GM18867 (cell line): ENCODE data around the gene TRIM45.
A peak's percentile ranks its signal among the peaks of the same experiment; 100 is the strongest.
"Not testable (repeated sequence)": the region's sequence is repeated elsewhere in the genome, so short reads cannot be mapped to it uniquely, and the experiment has no call there.

Experiments used
- ATAC-seq: cut with Tn5 transposase; IDR thresholded peaks from one replicate; pipeline ENCODE4 v1.9.1; 2021; ENCODE audit warnings: mild to moderate bottlenecking, moderate library complexity; ENCODE audit not compliant: unreplicated experiment

TRIM45 gene

DNA sequence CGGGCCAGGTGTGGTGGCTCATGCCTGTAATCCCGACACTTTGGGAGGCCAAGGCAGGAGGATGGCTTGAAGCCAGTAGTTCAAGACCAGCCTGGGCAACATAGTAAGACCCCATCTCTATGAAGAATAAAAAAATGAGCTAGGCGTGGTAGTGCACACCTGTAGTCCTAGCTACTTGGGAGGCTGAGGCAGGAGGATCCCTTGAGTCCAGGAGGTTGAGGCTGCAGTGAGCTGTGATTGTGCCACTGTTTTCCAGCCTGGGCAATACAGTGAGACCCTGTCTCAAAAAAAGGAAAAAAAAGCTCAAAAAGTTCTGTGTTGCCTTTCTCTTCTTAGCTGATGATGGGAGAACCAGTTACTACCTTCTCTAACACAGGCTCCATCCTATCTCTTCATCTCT lies 19.7 kb downstream of the TRIM45 start:
- ATAC-seq, result not testable (repeated sequence)

DNA sequence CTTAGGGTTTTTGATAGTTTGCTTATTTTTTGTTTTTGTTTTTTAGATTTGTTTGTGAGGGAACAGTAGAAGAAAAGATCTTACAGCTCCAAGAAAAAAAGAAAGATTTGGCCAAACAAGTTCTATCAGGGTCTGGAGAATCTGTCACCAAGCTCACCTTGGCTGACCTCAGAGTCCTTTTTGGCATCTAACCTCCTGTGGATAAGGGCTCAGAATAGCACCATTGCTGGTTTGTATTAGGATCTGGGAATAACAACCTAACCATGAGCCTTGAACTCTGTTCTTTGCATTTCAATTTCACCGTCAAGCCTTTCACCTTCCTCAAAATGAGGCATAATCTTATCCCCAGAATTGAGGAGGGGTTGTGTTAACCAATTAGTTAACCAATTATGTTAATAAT lies 20.2 kb downstream of the TRIM45 start:
- ATAC-seq, result no peak

DNA sequence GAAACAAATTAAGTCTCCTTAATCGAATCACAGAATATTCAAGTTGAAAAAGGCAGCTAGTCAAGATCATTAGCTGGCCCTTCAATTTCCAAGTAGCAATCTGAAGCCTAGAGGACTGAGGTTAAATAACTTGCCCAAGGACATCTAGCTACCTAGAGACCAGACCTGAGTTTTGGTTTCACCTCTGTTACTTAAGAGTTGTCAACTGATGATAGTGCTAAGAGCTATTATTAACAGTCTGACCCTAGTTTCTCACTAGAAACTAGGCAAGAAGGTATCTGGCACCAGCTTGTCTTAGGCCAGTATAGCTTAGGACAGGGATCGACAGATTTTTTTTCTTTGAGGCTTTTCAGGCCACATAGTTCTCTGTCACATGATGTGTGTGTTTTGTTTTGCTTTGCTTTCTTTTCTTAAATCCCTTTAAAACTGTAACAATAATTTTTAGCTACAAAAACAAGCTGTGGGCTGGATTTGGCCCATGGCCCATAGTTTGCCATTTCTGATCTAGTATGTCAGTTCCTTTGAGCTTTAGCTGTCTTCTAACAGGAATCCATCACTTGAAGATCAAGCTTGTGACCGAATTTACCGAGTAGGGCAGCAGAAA lies 23.2 kb downstream of the TRIM45 start:
- peak; percentile 76 for ATAC-seq

GRCh38 chr1:117097443-117097842 lies 24.1 kb downstream of the TRIM45 start:
- no peak for ATAC-seq

DNA sequence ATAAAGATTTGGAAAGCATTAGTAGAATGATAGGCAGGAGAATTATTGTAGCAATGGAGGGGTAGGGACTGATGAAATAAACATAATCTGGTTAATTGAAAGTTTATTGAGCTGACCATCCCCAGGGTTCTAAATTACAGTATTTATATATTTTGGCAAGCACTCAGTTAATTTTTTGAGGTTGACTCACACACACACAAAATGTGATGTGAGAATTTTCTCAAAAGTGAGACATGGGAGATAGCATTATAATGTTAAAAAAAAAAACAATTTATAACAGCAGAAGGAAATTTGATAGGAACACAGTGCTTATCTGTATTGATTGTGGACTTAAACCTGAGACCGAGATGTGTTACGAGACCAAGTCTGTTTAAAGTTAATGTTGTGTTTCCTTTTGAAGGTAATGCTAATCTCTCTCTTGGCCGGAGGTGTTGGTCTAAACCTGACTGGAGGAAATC lies 24.6 kb downstream of the TRIM45 start:
- no peak for ATAC-seq

GRCh38 chr1:117094841-117095604 lies 26.5 kb downstream of the TRIM45 start:
- ATAC-seq, result no peak

DNA sequence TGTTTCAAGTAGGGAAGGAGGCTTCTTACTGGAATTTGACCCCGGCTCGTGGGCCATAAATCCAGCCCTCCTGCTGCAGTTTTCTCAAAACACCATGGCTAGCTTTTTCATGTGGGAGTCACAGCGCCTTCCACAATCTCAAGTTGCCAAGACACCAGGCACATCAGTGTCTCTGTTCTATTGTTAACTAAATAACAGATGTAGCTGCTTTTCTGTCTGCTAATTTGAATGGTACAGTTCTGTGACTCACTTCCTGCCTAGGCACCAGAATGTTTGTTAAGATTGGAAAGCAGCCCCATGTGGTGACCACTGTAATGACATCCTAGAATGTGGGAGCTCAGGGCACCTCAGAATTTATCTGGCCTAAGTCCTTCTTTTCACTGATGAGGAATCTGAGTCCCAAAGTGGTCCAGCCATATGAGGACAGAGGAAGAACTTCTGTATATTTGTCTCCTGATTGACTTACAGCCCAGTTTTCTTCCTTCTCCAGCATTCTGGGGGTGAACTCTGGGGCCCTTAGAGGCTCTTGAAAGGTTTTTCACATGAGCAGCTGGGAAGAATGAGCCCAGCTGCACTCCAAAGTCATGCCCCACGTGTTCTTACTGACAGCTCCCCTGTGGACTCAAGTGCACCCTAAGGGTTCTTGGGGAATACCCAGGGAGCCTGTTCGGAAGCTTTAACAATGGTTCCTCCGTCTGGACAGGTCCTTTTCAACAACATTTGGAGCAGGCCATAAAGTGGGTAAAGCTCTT lies 27.5 kb downstream of the TRIM45 start:
- ATAC-seq, result peak; percentile 75

- no peak for ATAC-seq
These were observed 28.4 kb downstream of the TRIM45 start for GRCh38 chr1:117093091-117093534.

DNA sequence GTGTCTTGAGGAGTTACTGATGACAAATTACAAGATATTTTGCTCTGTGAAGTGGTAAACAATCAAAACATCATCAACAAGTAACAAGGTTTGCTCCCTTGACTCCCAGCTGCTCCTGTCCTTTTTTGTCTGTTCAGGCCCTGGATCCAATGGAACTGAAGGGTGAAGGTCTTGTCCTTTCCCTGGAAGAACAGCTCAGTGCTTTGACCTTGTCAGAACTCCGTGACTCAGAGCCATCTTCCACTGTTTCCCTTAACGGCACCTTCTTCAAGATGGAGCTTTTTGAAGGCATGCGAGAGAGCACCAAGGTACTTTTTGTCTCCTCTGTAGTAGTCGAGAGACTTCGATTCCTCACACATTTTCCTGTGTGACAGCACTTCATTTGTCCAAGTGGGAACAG lies 29.0 kb downstream of the TRIM45 start:
- no peak for ATAC-seq

- no peak for ATAC-seq
These were observed 31.6 kb downstream of the TRIM45 start for GRCh38 chr1:117089996-117090395.

DNA sequence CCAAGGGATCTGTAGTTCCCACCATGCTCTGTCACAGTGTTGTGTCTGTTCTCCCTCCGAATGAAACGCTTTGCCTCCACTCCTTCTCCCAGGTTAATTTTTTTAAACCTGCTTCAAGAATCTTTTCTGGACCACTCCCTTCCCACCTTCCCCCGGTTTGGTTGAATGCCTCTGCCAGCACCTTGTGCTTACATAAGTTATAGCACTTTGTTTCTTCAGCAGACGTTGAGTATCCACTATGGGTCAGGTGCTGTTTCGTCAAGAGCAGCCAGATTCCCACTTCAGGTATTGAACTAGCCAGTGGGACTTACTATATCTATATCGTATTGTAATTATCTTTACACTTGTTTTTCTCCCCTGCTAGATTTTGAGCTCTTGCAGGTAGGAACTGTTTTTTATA lies 33.9 kb downstream of the TRIM45 start:
- no peak for ATAC-seq

- no peak for ATAC-seq
These were observed 37.3 kb downstream of the TRIM45 start for GRCh38 chr1:117084231-117084630.

GRCh38 chr1:117079737-117080136 lies 41.8 kb downstream of the TRIM45 start:
- no peak for ATAC-seq

DNA sequence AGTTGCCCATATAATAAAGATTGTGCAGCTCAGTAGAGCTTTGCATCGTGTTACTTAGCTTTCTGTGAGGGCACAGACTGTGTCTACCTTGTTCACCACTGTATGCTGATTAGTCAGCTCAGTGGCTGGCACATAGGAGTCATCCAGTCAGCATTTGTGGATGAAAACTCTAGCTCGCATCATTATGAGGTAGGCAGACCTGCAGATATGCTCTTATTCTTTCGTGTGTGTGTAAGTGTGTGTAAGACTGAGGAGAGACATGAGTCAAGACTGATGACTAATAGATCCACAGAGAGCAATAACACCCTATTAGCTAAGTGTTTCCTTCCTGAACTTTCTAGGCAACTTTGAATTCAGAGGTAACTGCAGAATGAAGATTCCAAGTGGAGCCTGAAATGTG lies 44.3 kb downstream of the TRIM45 start:
- ATAC-seq, result no peak

- no peak for ATAC-seq
These were observed 44.9 kb downstream of the TRIM45 start for GRCh38 chr1:117076648-117077047.

DNA sequence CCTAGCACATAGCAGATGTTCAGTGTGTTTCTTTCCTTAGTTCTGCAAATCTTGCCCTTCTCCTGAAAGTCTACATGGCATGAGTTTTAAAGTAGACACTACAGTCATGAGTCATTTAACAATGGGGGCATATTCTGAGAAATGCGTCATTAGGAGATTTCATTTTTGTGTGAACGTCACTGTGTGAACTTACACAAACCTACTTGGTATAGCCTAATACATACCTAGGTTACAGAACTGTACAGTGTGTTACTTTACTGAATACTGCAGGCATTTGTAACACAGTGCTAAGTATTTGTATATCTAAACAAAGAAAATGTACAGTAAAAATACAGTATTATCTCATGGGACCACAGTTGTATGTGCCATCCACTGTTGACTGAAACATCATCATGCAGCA lies 51.4 kb downstream of the TRIM45 start:
- ATAC-seq, result no peak

DNA sequence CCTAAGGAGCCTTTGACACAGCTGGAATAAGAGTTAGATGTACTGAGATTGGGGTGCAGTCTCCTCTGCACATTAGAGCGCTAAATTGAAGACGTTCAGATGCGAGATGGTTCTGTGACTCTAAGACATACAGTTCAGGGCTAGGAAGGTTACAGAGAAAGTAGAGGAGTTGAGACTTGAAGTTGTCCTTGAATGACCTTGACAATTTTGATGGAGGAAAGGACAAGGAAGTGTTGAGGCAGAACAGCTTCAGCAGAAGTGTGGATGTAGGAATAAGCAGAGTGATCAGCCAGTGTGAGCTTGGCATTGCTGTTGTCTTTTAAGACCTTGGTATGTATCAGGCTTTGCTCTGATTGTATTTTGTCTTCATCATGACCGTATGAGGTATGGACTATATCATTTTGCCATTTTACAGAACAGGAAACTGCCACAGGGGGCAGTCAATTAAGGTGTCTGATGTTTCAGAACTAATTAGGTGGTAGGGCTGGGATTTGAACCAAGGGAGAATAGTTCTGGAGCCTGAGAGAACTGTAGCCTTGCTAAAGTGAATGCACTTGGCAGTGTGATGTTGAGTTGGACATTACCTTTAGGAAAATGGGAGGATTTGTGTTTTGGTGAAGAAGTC lies 52.2 kb downstream of the TRIM45 start:
- ATAC-seq, result no peak

GRCh38 chr1:117068580-117068979 lies 53.0 kb downstream of the TRIM45 start:
- no peak for ATAC-seq

DNA sequence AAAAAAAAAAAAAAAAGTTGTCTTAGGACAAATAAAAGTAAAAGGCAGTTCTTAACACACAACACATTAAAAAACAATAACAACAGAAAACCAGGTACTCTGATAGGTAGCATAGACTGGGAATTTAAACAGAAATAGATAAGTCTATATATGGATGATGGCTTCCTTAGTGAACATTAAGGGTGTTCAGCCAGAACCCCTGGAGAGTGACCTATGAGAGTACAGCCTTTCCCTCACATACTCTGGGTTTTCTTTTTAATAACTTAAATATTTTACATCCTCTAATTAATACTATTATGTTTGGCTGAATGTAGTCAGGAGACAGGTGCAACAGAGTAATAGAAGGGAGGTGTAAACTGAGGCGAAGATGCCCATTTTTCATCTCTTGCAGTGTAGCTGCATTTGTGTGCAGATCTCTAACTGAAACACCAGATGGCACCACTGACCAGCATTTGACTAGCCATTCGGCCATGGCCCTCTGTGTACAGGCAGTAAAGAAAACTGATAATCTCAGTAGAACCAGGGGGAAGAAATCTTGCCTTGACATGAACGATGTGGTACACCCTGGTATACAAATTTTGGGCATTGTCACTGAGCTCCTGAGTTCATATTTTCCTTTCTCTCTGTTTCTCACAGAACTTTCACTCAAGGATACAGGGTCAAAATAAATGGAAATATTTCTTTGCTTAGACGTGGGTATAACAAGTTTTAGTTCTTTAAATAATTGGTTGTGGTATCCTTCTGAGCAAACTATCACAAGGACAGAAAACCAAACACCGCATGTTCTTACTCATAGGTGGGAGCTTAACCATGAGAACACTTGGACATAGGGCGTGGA lies 53.8 kb downstream of the TRIM45 start:
- peak; percentile 63 for ATAC-seq

DNA sequence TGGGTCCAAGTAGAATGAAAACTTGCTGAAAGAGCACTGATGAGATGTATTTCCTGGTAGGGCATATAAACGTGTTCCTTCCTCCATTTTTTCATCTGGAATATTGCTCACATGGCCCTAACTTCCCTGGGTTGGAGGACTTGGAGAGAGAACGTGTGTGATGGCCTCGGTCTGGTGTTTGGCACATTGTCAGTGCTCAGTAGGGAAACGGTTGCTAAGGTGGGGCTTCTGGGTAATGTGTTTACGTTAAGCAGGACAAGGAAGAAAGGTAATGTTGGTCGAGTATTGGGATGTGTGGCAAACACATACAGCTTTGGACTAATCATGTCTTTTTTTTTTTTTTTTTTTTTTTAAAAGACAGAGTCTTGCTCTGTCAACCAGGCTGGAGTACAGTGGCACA lies 55.2 kb downstream of the TRIM45 start:
- ATAC-seq, result no peak
